ENCODE measurements around the gene NISCH.

- no peak for TF ChIP-seq PRDM15 (CRISPR knock-in tag; IDR thresholded peaks at IDR 0.05)
- TF ChIP-seq FOXJ3 (CRISPR knock-in tag; IDR thresholded peaks at IDR 0.05; ENCODE audit: borderline replicate concordance): no peak
- no peak for TF ChIP-seq ESRRA (CRISPR knock-in tag; IDR thresholded peaks at IDR 0.05; ENCODE audit: borderline replicate concordance)
- TF ChIP-seq CTCF (IDR thresholded peaks at IDR 0.05): no peak
- no peak for TF ChIP-seq EMX1 (CRISPR knock-in tag; IDR thresholded peaks at IDR 0.05)
- TF ChIP-seq ATF1 (CRISPR knock-in tag; IDR thresholded peaks at IDR 0.05): no peak
- no peak for TF ChIP-seq STAT6 (CRISPR knock-in tag; conservative IDR thresholded peaks at IDR 0.05; ENCODE audit: low read depth)
- TF ChIP-seq CREB1 (CRISPR knock-in tag; IDR thresholded peaks at IDR 0.05): no peak
- no peak for TF ChIP-seq MAX (CRISPR knock-in tag; IDR thresholded peaks at IDR 0.05)
- no peak for TF ChIP-seq AFF4 (CRISPR knock-in tag; IDR thresholded peaks at IDR 0.05; ENCODE audit: borderline replicate concordance)
- no peak for TF ChIP-seq CDX4 (CRISPR knock-in tag; IDR thresholded peaks at IDR 0.05; ENCODE audit: borderline replicate concordance)
- no peak for TF ChIP-seq SP1 (CRISPR knock-in tag; conservative IDR thresholded peaks at IDR 0.05)
- no peak for TF ChIP-seq USF1 (CRISPR knock-in tag; IDR thresholded peaks at IDR 0.05)
- TF ChIP-seq E2F4 (CRISPR knock-in tag; IDR thresholded peaks at IDR 0.05; ENCODE audit: borderline replicate concordance, low read depth): no peak
These were observed 49.6 kb downstream of the NISCH start for GRCh38 chr3:52504977-52505376.
